Loucy (cell line): ENCODE data around the gene PPP1R14C.
"Not testable (repeated sequence)": the region's sequence is repeated elsewhere in the genome, so short reads cannot be mapped to it uniquely, and the experiment has no call there.

Source experiments
- H2AFZ ChIP-seq: fragments of 200-600 bp; sonication (generic); 2 replicates; pipeline ENCODE4 v1.6.0; 2016; ENCODE audit warnings: antibody characterized with exemption, mild to moderate bottlenecking, low read length, moderate library complexity
- H3F3A ChIP-seq: fragments of 200-600 bp; 2 replicates; pipeline ENCODE4 v1.6.0; 2016; ENCODE audit warnings: antibody characterized with exemption, low read depth, mild to moderate bottlenecking
- H3K27me3 ChIP-seq: fragments of 200-600 bp; sonication (generic); 2 replicates; pipeline ENCODE4 v1.6.1; 2014; ENCODE audit warnings: low read length, mild to moderate bottlenecking; ENCODE audit not compliant: insufficient read depth, poor library complexity, severe bottlenecking
- H3K36me3 ChIP-seq: fragments of 200-600 bp; sonication (generic); 2 replicates; pipeline ENCODE4 v1.6.1; 2016; ENCODE audit warnings: low read length; ENCODE audit not compliant: insufficient read depth
- H3K4me1 ChIP-seq: fragments of 200-600 bp; sonication (generic); 2 replicates; pipeline ENCODE4 v1.5.1; 2014; ENCODE audit warnings: low read length, mild to moderate bottlenecking; ENCODE audit not compliant: insufficient read depth, poor library complexity, severe bottlenecking
- H3K4me2 ChIP-seq: fragments of 200-600 bp; sonication (generic); 2 replicates; pipeline ENCODE4 v1.6.0; 2014; ENCODE audit warnings: antibody characterized with exemption, low read length, low read depth, mild to moderate bottlenecking; ENCODE audit not compliant: poor library complexity, severe bottlenecking
- H3K4me3 ChIP-seq: fragments of 200-600 bp; sonication (generic); 2 replicates; pipeline ENCODE4 v1.5.1; 2014; ENCODE audit warnings: low read length, mild to moderate bottlenecking, mixed read lengths; ENCODE audit not compliant: poor library complexity, severe bottlenecking
- H3K79me2 ChIP-seq: fragments of 200-600 bp; sonication (generic); 2 replicates; pipeline ENCODE4 v1.6.1; 2014; ENCODE audit warnings: low read length; ENCODE audit not compliant: insufficient read depth
- H3K9ac ChIP-seq: fragments of 200-600 bp; sonication (generic); 2 replicates; pipeline ENCODE4 v1.6.0; 2014; ENCODE audit warnings: mild to moderate bottlenecking, low read depth, low read length, moderate library complexity; ENCODE audit not compliant: poor library complexity, severe bottlenecking
- H3K9me2 ChIP-seq: fragments of 200-600 bp; sonication (generic); replicated peaks from 2 replicates; pipeline ENCODE4 v1.6.1; 2016; ENCODE audit warnings: low read depth, low read length, mixed read lengths
- H3K9me3 ChIP-seq: fragments of 200-600 bp; sonication (generic); 2 replicates; pipeline ENCODE4 v1.6.1; 2014; ENCODE audit warnings: mild to moderate bottlenecking, antibody characterized with exemption, low read length, low read depth; ENCODE audit not compliant: insufficient read depth
- H4K20me1 ChIP-seq: fragments of 200-600 bp; sonication (generic); 2 replicates; pipeline ENCODE4 v1.6.0; 2014; ENCODE audit warnings: antibody characterized with exemption, low read length, mild to moderate bottlenecking; ENCODE audit not compliant: insufficient read depth, poor library complexity, severe bottlenecking
- CTCF ChIP-seq: fragments of 200-600 bp; sonication (generic); conservative IDR thresholded peaks from 2 replicates; pipeline ENCODE4 v1.5.1; 2014; ENCODE audit warnings: mild to moderate bottlenecking, antibody characterized with exemption, low read length
- EZH2phosphoT487 ChIP-seq: fragments of 200-600 bp; IDR thresholded peaks from 2 replicates; pipeline ENCODE4 v1.6.1; 2018; ENCODE audit warnings: antibody characterized with exemption, mild to moderate bottlenecking, moderate library complexity, borderline replicate concordance

PPP1R14C gene

GRCh38 chr6:150133686-150134085, 9.2 kb upstream of the PPP1R14C start:
- Histone ChIP-seq H3K9ac (no peak overlapping the region), H3K4me1 (no peaks in the 10 kb centered on the region), H3K9me3 (peaks cover 3% of the 10 kb centered on the region; the same call in 1 of the 2 replicates), H3F3A (no peaks in the 10 kb centered on the region), H3K4me3 (no peak overlapping the region), H3K27me3 (no peaks in the 10 kb centered on the region), H3K9me2 (no peaks in the 10 kb centered on the region), H3K4me2 (no peak overlapping the region), H4K20me1 (no peaks in the 10 kb centered on the region), H3K79me2 (no peaks in the 10 kb centered on the region), H2AFZ (no peak overlapping the region), H3K36me3 (no peaks in the 10 kb centered on the region)
- TF ChIP-seq EZH2phosphoT487 (no peak), CTCF (no peak)

DNA sequence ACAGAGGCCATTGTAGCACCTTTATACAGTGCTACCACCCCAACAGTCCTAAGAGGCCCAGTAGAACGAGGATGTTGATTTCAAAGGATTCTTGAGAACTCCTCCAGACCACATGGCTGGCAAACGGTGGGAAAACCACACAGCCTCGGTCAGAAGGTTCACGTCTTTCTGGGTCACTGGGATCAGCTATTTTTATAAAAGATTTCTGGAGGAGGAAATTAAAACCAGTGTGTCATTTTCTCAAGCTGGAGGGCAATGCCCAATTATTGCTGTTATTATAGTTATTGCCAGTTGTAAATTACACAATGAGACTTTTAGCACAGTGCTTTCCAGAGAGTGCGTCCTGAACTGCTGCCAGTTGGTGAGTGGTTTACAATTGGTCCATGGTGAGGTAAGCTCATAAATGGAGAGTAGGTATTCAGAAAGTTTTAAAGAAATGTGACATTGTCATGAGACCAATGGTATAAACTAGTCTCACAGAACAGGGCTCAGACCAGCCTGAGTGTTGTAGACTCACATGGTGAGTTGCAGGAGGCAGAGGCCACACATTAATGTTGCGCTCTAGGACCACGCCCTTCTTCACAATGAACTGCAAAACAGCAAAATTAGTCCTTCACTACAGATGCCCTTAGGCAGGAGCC, 8.4 kb upstream of the PPP1R14C start:
- Histone ChIP-seq H3F3A (no peaks in the 10 kb centered on the region), H3K4me2 (no peak overlapping the region)

GRCh38 chr6:150137711-150138110, 5.1 kb upstream of the PPP1R14C start:
- H3K9me2 ChIP-seq, H3K4me3 ChIP-seq, H3K4me1 ChIP-seq, H3K4me2 ChIP-seq, H4K20me1 ChIP-seq, H3K27me3 ChIP-seq, H2AFZ ChIP-seq, H3K9ac ChIP-seq, H3F3A ChIP-seq, H3K9me3 ChIP-seq, H3K79me2 ChIP-seq, H3K36me3 ChIP-seq: not testable (repeated sequence)

More for the DNA sequence above, 8.4 kb upstream of the PPP1R14C start:
- Histone ChIP-seq H2AFZ (no peak overlapping the region), H3K36me3 (no peaks in the 10 kb centered on the region), H3K79me2 (no peaks in the 10 kb centered on the region), H3K4me1 (no peaks in the 10 kb centered on the region), H4K20me1 (no peaks in the 10 kb centered on the region), H3K9me3 (peaks cover 3% of the 10 kb centered on the region; the same call in 1 of the 2 replicates), H3K4me3 (no peak overlapping the region), H3K27me3 (no peaks in the 10 kb centered on the region), H3K9me2 (no peaks in the 10 kb centered on the region), H3K9ac (no peak overlapping the region)
- TF ChIP-seq EZH2phosphoT487, result no peak
- no peak for TF ChIP-seq CTCF

- no peaks in the 10 kb centered on the region for H3K36me3 ChIP-seq
- H3K4me2 ChIP-seq, result no peak overlapping the region
- TF ChIP-seq EZH2phosphoT487 (no peak), CTCF (no peak)
- no peaks in the 10 kb centered on the region for H3K27me3 ChIP-seq
- no peak overlapping the region for H3K9ac ChIP-seq
- no peaks in the 10 kb centered on the region for H4K20me1 ChIP-seq
- no peaks in the 10 kb centered on the region for H3K79me2 ChIP-seq
- H2AFZ ChIP-seq, result no peak overlapping the region
- peaks cover 3% of the 10 kb centered on the region; the same call in 1 of the 2 replicates for H3K9me3 ChIP-seq
- no peaks in the 10 kb centered on the region for H3K4me1 ChIP-seq
- H3F3A ChIP-seq, result no peaks in the 10 kb centered on the region
- H3K4me3 ChIP-seq, result no peak overlapping the region
- H3K9me2 ChIP-seq, result no peaks in the 10 kb centered on the region
These were observed 4.2 kb upstream of the PPP1R14C start for GRCh38 chr6:150138638-150139037.
